OCI-LY1 (cell line): ENCODE measurements around the gene WWOX.

Experiments used
- H2AFZ ChIP-seq: fragments of 200-600 bp; sonication (generic), shearing (Covaris generic); 2 replicates; pipeline ENCODE4 v1.6.0; 2014; ENCODE audit warnings: antibody characterized with exemption, mild to moderate bottlenecking, low read length
- H3F3A ChIP-seq: fragments of 200-600 bp; sonication (generic), shearing (Covaris generic); 2 replicates; pipeline ENCODE4 v1.6.0; 2014; ENCODE audit warnings: mild to moderate bottlenecking, antibody characterized with exemption, low read length, moderate library complexity; ENCODE audit not compliant: insufficient read depth
- H3K27ac ChIP-seq: fragments of 200-600 bp; sonication (generic); 2 replicates; pipeline ENCODE4 v1.5.1; 2014; ENCODE audit warnings: low read length, mixed run types, mild to moderate bottlenecking, low read depth; ENCODE audit not compliant: poor library complexity, severe bottlenecking
- H3K27me3 ChIP-seq: fragments of 200-600 bp; sonication (generic); 2 replicates; pipeline ENCODE4 v1.6.0; 2014; ENCODE audit warnings: antibody characterized with exemption, mild to moderate bottlenecking, low read length, moderate library complexity; ENCODE audit not compliant: insufficient read depth
- H3K36me3 ChIP-seq: fragments of 200-600 bp; sonication (generic); 2 replicates; pipeline ENCODE4 v1.6.1; 2014; ENCODE audit warnings: mild to moderate bottlenecking, antibody characterized with exemption, low read length, moderate library complexity, mixed read lengths; ENCODE audit not compliant: insufficient read depth
- H3K4me1 ChIP-seq: fragments of 200-600 bp; sonication (generic); 2 replicates; pipeline ENCODE4 v1.5.1; 2014; ENCODE audit warnings: mild to moderate bottlenecking, low read length, moderate library complexity; ENCODE audit not compliant: insufficient read depth, severe bottlenecking
- H3K4me2 ChIP-seq: fragments of 200-600 bp; sonication (generic), shearing (Covaris generic); 2 replicates; pipeline ENCODE4 v1.6.1; 2014; ENCODE audit warnings: low read length
- H3K4me3 ChIP-seq: fragments of 200-600 bp; sonication (generic); 2 replicates; pipeline ENCODE4 v1.5.1; 2014; ENCODE audit warnings: low read length, low read depth, mild to moderate bottlenecking, mixed read lengths; ENCODE audit not compliant: poor library complexity, severe bottlenecking
- H3K79me2 ChIP-seq: fragments of 200-600 bp; shearing (Covaris generic); 2 replicates; pipeline ENCODE4 v1.6.1; 2016; ENCODE audit warnings: mixed run types, low read length, mixed read lengths; ENCODE audit not compliant: insufficient read depth
- H3K9ac ChIP-seq: fragments of 200-600 bp; sonication (generic), shearing (Covaris generic); 2 replicates; pipeline ENCODE4 v1.6.1; 2014; ENCODE audit warnings: mild to moderate bottlenecking, low read length, mixed read lengths
- H3K9me2 ChIP-seq: fragments of 200-600 bp; sonication (generic), shearing (Covaris generic); 2 replicates; pipeline ENCODE4 v1.6.1; 2014; ENCODE audit warnings: low read depth, mild to moderate bottlenecking, low read length, mixed read lengths
- H3K9me3 ChIP-seq: fragments of 200-600 bp; shearing (Covaris generic); 2 replicates; pipeline ENCODE4 v1.6.1; 2014; ENCODE audit warnings: low read length, mixed read lengths
- H4K20me1 ChIP-seq: fragments of 200-600 bp; sonication (generic), shearing (Covaris generic); 2 replicates; pipeline ENCODE4 v1.6.0; 2016; ENCODE audit warnings: mild to moderate bottlenecking, low read length; ENCODE audit not compliant: insufficient read depth
- EZH2 ChIP-seq: fragments of 200-600 bp; sonication (generic), shearing (Covaris generic); IDR thresholded peaks from 2 replicates; pipeline ENCODE4 v1.8.0; 2017; ENCODE audit warnings: borderline replicate concordance, mixed run types, mild to moderate bottlenecking, antibody characterized with exemption, low read length, moderate library complexity, mixed read lengths
- TF ChIP-seq, protein P1 (sequence below): fragments of 200-600 bp; sonication (generic), shearing (Covaris generic); IDR thresholded peaks from 2 replicates; pipeline ENCODE4 v1.5.1; 2017; ENCODE audit warnings: mild to moderate bottlenecking, antibody characterized with exemption, low read length, moderate library complexity, mixed read lengths

Gene WWOX

GRCh38 chr16:78176435-78176834 is 77.0 kb downstream of the WWOX start:
- Histone ChIP-seq H3K36me3 (no peaks in the 10 kb centered on the region), H4K20me1 (no peaks in the 10 kb centered on the region), H3K4me1 (peaks cover 11% of the 10 kb centered on the region), H3K4me2 (no peak overlapping the region), H3K9ac (no peak overlapping the region), H3K9me3 (no peaks in the 10 kb centered on the region), H3K4me3 (no peak overlapping the region), H3K27me3 (no peaks in the 10 kb centered on the region), H3F3A (no peaks in the 10 kb centered on the region), H3K9me2 (no peaks in the 10 kb centered on the region), H3K79me2 (no peaks in the 10 kb centered on the region), H3K27ac (no peak overlapping the region), H2AFZ (no peak overlapping the region)
- TF ChIP-seq, protein P1, sequence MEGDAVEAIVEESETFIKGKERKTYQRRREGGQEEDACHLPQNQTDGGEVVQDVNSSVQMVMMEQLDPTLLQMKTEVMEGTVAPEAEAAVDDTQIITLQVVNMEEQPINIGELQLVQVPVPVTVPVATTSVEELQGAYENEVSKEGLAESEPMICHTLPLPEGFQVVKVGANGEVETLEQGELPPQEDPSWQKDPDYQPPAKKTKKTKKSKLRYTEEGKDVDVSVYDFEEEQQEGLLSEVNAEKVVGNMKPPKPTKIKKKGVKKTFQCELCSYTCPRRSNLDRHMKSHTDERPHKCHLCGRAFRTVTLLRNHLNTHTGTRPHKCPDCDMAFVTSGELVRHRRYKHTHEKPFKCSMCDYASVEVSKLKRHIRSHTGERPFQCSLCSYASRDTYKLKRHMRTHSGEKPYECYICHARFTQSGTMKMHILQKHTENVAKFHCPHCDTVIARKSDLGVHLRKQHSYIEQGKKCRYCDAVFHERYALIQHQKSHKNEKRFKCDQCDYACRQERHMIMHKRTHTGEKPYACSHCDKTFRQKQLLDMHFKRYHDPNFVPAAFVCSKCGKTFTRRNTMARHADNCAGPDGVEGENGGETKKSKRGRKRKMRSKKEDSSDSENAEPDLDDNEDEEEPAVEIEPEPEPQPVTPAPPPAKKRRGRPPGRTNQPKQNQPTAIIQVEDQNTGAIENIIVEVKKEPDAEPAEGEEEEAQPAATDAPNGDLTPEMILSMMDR = no peak
- TF ChIP-seq EZH2 = no peak

- Histone ChIP-seq H3K4me3 (no peak overlapping the region), H3F3A (no peaks in the 10 kb centered on the region), H3K36me3 (no peaks in the 10 kb centered on the region), H3K9me2 (no peaks in the 10 kb centered on the region), H3K79me2 (no peaks in the 10 kb centered on the region), H3K27ac (no peak overlapping the region), H3K27me3 (no peaks in the 10 kb centered on the region), H3K9ac (no peak overlapping the region), H3K4me2 (no peak overlapping the region), H3K9me3 (no peaks in the 10 kb centered on the region), H4K20me1 (no peaks in the 10 kb centered on the region), H2AFZ (no peak overlapping the region), H3K4me1 (peaks cover 11% of the 10 kb centered on the region)
- TF ChIP-seq, protein P1 = no peak
- no peak for TF ChIP-seq EZH2
These were observed 77.8 kb downstream of the WWOX start for GRCh38 chr16:78177218-78177617.

- peak overlapping the region; percentile 28; the same call in 1 of the 2 replicates for H3K4me2 ChIP-seq
- H2AFZ ChIP-seq = 0 out of 2 replicates have a peak overlapping the region, but pooled peaks have one; percentile 60
- H3K79me2 ChIP-seq = no peaks in the 10 kb centered on the region
- H3K4me1 ChIP-seq = peaks cover 11% of the 10 kb centered on the region
- H4K20me1 ChIP-seq = no peaks in the 10 kb centered on the region
- no peak overlapping the region for H3K4me3 ChIP-seq
- no peaks in the 10 kb centered on the region for H3F3A ChIP-seq
- no peak overlapping the region for H3K9ac ChIP-seq
- no peaks in the 10 kb centered on the region for H3K36me3 ChIP-seq
- H3K27ac ChIP-seq = no peak overlapping the region
- no peaks in the 10 kb centered on the region for H3K27me3 ChIP-seq
- H3K9me2 ChIP-seq = no peaks in the 10 kb centered on the region
- H3K9me3 ChIP-seq = no peaks in the 10 kb centered on the region
- no peak for TF ChIP-seq EZH2
- TF ChIP-seq, protein P1 = no peak
These were observed 78.5 kb downstream of the WWOX start for GRCh38 chr16:78177987-78178386.
